Naive B cell (primary cell): ENCODE data around the gene ARHGEF10L. TPM values are rescaled to one million over a fixed set of nuclear protein-coding genes. Genes with fewer than 3 reads are reported as not detected.
A peak's percentile ranks its signal among the peaks of the same experiment; 100 is the strongest.
"Not testable (repeated sequence)": the region's sequence is repeated elsewhere in the genome, so short reads cannot be mapped to it uniquely, and the experiment has no call there.

ENCODE experiments used
- ATAC-seq, 2 donors: fragments of 150-1000 bp; cut with Tn5 transposase; 2 replicates each; pipeline ENCODE4 v1.10.0; 2021; ENCODE audit warnings: low read depth in 2 of 2, mild to moderate bottlenecking in 2 of 2, moderate library complexity in 2 of 2
- DNase-seq: peaks from one replicate; pipeline ENCODE4 v3.0.0; 2022
- H3K27ac Mint-ChIP-seq, 6 donors: one replicate each; pipeline ENCODE4 v1.8.0; 2020 to 2022; ENCODE audit warnings: mild to moderate bottlenecking in 6 of 6, mixed read lengths in 6 of 6, moderate library complexity in 5 of 6, inconsistent platforms in 2 of 6
- H3K27me3 Mint-ChIP-seq, 3 donors: one replicate each; pipeline ENCODE4 v1.8.0; 2021 to 2022; ENCODE audit warnings: mixed read lengths in 3 of 3, mild to moderate bottlenecking in 1 of 3
- H3K36me3 Mint-ChIP-seq, 2 donors: one replicate each; pipeline ENCODE4 v1.8.0; 2020 to 2022; ENCODE audit warnings: mixed read lengths in 2 of 2, inconsistent platforms in 1 of 2, mild to moderate bottlenecking in 1 of 2
- H3K4me1 Mint-ChIP-seq, 3 donors: one replicate each; pipeline ENCODE4 v1.8.0; 2020 to 2022; ENCODE audit warnings: mixed read lengths in 3 of 3, inconsistent platforms in 1 of 3, mild to moderate bottlenecking in 1 of 3, moderate library complexity in 1 of 3
- H3K4me3 Mint-ChIP-seq, 8 donors: one replicate each; pipeline ENCODE4 v1.8.0; 2020 to 2022; ENCODE audit warnings: mild to moderate bottlenecking in 8 of 8, mixed read lengths in 8 of 8, moderate library complexity in 8 of 8, inconsistent platforms in 2 of 8
- H3K9me3 Mint-ChIP-seq, 7 donors: one replicate each; pipeline ENCODE4 v1.8.0; 2020 to 2022; ENCODE audit warnings: mixed read lengths in 7 of 7, mild to moderate bottlenecking in 5 of 7, inconsistent platforms in 2 of 7, moderate library complexity in 1 of 7
- polyA plus RNA-seq, 6 donors: library from polyadenylated mRNA; unstranded; fragments of 300-500 nt; fragmentation: Illumina TruSeq; gene quantifications; one replicate each; pipeline ENCODE4 v1.2.3, GENCODE V29; 2021; ENCODE audit warnings: low read depth in 6 of 6

Gene ARHGEF10L
- polyA plus RNA-seq, 6 donors from 2014 or later = 0.13 to 0.29 (median 0.28) TPM; not detected in 3

DNA sequence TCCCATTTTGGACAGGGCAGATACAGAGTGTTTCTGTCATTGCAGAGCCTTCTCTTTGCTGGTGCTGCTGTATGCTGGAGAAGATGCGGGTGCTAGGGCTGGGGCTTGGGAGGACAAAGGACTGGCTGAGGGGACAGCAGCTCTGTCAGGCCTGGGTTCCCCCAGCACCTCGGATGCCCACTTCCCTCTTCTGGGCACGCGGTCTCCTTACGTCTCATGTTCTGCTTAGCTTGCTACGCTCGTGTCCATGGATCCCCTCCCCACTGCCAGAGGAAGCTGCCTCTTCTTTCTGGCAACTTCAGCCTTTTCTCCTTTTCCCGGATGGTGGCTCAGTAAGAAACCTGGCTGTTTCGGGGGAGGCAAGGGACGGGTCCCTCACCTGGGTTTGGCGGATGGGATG lies 75.7 kb downstream of the ARHGEF10L start:
- H3K9me3 Mint-ChIP-seq = no peaks in the 10 kb centered on the region
- DNase-seq (no peak), ATAC-seq (no peak)
- H3K4me3 Mint-ChIP-seq = no peak overlapping the region
- H3K27ac Mint-ChIP-seq = no peak overlapping the region
- no peaks in the 10 kb centered on the region for H3K36me3 Mint-ChIP-seq
- no peaks in the 10 kb centered on the region for H3K4me1 Mint-ChIP-seq
- H3K27me3 Mint-ChIP-seq = peaks cover 7 to 33% (median 26%) of the 10 kb centered on the region in 3 donors

DNA sequence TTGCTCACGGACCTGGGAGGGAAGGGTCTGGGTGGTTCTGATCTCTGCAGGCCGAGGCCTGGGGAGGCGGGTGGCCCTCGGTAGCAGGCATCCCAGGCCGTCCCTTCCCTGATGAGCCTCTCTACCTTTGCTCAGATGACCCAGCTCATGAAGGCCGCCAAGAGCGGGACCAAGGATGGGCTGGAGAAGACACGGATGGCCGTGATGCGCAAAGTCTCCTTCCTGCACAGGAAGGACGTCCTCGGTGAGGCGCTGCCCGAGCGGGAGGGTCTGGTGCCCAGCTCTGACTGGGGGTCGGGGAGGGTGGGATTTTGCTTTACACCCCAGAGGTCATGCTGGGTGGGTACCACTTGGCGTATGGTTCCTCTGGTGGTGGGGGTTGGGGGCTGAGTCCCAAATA lies 76.5 kb downstream of the ARHGEF10L start:
- DNase-seq (no peak), ATAC-seq (no peak)
- H3K9me3 Mint-ChIP-seq = no peaks in the 10 kb centered on the region
- H3K4me1 Mint-ChIP-seq = peaks cover 0 to 2% (median 0%) of the 10 kb centered on the region in 3 donors
- H3K4me3 Mint-ChIP-seq = no peak overlapping the region
- H3K27ac Mint-ChIP-seq = no peak overlapping the region
- H3K36me3 Mint-ChIP-seq = no peaks in the 10 kb centered on the region
- peaks cover 10 to 41% (median 32%) of the 10 kb centered on the region in 3 donors for H3K27me3 Mint-ChIP-seq

DNA sequence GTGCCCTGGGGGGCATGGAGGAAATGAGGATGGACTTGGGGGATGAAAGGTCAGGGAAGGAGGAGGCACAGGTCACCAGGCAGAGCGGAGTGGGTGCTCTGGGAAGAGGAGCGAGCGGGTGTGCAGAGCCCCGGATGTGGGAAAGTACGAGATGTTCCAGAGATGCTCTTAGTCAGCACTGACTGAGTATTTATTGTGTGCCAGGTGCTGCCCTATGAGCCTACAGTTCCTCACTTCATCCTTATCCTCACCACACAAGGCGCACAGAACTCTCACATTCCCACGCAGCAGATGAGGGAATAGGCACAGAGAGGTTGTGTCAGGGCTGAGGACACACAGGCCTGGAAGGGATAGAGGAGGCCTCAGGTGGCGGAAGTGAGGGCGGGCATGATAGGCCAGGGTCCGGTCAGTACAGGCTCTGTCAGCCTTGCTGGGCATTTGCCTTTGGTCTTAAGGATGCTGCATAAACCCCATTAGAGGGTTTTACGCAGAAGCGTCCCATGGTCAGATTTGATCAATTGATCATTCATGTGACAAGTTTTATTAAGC lies 77.3 kb downstream of the ARHGEF10L start:
- H3K4me1 Mint-ChIP-seq = peaks cover 0 to 2% (median 0%) of the 10 kb centered on the region in 3 donors
- no peaks in the 10 kb centered on the region for H3K9me3 Mint-ChIP-seq
- no peaks in the 10 kb centered on the region for H3K36me3 Mint-ChIP-seq
- no peak overlapping the region for H3K4me3 Mint-ChIP-seq
- H3K27me3 Mint-ChIP-seq = peaks cover 5 to 41% (median 32%) of the 10 kb centered on the region in 3 donors
- ATAC-seq = no peak
- DNase-seq = no peak
- no peak overlapping the region for H3K27ac Mint-ChIP-seq

DNA sequence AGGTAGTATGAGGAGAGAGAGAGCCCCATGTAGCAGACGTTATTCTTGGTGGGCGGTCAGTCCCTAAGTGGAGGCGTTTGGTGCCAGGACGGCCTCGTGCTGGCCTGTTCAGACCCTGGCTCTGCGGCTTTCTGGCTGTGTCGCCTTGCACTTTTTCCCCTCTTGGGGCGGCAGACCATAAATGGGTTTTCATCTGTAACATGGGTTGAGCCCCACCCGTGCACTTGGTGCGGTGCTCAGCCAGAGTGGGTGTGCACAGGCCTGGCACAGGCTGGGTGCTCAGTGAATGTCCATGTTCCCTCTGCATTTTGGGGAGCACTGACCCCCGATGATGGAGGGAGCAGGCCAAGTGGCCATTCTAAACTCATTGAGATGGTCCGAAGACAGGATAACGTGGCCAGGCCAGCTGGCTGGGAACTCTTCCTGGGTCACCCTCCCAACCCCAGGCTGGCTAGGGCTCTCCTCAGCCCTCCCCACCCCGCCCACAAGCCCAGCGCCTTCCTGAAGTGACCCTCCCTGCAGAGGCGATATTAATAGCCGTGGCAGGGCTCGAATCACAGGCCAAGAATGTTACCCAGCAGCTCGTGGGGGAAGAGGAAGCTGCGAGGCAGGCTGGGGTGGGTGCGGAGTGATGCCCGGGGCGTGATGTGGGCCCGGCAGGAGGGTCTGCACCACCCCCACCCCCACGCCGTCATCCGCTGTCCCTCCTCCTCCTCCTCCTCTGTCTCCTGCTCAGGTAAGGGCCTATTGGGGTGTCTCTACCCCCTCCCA lies 78.5 kb downstream of the ARHGEF10L start:
- H3K27me3 Mint-ChIP-seq = peaks cover 5 to 33% (median 32%) of the 10 kb centered on the region in 3 donors
- no peak for DNase-seq
- no peak overlapping the region for H3K4me3 Mint-ChIP-seq
- no peaks in the 10 kb centered on the region for H3K9me3 Mint-ChIP-seq
- H3K36me3 Mint-ChIP-seq = no peaks in the 10 kb centered on the region
- ATAC-seq = no peak
- peaks cover 0 to 2% (median 0%) of the 10 kb centered on the region in 3 donors for H3K4me1 Mint-ChIP-seq
- no peak overlapping the region for H3K27ac Mint-ChIP-seq

DNA sequence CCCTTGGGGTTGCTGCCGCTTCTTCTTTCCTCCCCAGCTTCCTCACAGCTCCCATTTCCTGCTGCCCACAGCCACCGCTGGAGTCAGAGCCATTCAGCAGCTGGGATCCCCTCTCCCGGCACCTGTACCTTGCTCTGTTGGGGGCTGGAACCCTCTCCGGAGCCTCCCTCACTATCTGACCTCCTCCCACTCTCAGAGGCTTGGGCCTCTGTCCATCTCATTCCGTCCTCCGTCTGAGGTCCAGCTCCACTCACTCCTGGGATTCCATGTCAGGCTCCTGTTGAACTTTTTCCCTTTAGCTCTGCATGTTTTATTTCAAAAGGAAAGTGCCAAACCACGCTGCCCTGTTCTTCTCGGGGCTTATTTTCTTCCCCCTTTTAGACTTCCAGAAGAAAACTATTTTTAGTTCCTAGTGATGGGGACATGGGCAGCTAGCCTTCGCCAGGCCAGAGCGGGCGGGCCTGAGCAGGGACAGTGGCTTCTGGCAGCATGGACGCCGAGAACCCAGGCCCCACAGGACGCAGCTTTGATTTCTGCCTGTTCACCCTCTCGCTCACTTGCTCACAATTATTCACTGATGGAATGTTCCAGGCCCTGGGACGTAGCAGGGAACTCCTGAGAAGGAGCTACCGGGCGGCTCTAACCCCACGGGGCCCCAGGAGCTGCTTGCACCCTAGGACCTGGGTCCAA lies 79.2 kb downstream of the ARHGEF10L start:
- no peaks in the 10 kb centered on the region for H3K9me3 Mint-ChIP-seq
- H3K4me3 Mint-ChIP-seq = no peak overlapping the region
- no peaks in the 10 kb centered on the region for H3K36me3 Mint-ChIP-seq
- H3K4me1 Mint-ChIP-seq = peaks cover 0 to 2% (median 0%) of the 10 kb centered on the region in 3 donors
- DNase-seq (no peak), ATAC-seq (no peak)
- H3K27ac Mint-ChIP-seq = no peak overlapping the region
- H3K27me3 Mint-ChIP-seq = peaks cover 5 to 32% (median 29%) of the 10 kb centered on the region in 3 donors

DNA sequence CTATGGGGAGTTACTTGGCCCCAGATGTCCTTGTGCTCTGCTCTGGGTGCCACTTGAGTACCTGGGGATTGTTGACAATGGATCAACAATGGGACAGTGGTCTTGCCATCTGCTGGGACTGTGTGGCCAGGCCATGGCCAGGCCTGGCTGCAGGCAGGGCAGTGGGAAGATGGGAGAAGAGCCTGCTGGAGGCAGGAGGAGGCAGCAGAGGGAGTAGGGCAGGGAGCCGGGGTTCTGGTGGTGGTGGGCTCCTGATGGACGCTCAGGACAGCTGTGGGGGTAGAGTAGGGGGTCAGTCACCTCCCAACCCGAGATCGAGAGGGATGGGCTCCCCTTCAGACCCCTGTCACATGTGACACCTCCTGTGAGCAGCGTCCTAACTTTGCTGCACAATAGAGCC lies 81.0 kb downstream of the ARHGEF10L start:
- Mint-ChIP-seq H3K9me3 (no peaks in the 10 kb centered on the region), H3K4me1 (peaks cover 0 to 2% (median 0%) of the 10 kb centered on the region in 3 donors), H3K27me3 (peaks cover 5 to 32% (median 29%) of the 10 kb centered on the region in 3 donors), H3K27ac (no peak overlapping the region), H3K36me3 (no peaks in the 10 kb centered on the region), H3K4me3 (no peak overlapping the region)
- DNase-seq = no peak
- ATAC-seq = no peak

DNA sequence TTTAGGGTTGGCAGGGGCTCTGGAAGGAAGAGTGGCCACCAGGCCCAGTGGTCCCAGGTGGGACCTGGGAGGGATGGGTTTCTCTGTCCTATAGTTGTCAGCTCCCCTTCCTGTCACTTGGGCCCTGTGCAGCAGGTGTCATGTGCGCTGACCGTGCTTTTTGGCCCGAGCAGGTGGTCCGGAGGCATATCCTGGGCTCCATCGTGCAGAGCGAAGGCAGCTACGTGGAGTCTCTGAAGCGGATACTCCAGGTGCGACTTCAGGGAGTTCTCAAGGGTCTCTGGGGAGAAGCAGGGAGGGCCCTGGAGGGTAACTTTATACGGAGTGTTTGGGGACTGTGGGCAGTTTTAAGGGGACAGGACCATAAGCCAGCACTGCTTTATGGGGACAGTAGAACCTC lies 82.2 kb downstream of the ARHGEF10L start:
- Mint-ChIP-seq H3K36me3 (no peaks in the 10 kb centered on the region), H3K4me3 (no peak overlapping the region), H3K27ac (no peak overlapping the region), H3K27me3 (peaks cover 5 to 26% (median 26%) of the 10 kb centered on the region in 3 donors), H3K4me1 (peaks cover 0 to 2% (median 0%) of the 10 kb centered on the region in 3 donors), H3K9me3 (no peaks in the 10 kb centered on the region)
- ATAC-seq (no peak), DNase-seq (no peak)

DNA sequence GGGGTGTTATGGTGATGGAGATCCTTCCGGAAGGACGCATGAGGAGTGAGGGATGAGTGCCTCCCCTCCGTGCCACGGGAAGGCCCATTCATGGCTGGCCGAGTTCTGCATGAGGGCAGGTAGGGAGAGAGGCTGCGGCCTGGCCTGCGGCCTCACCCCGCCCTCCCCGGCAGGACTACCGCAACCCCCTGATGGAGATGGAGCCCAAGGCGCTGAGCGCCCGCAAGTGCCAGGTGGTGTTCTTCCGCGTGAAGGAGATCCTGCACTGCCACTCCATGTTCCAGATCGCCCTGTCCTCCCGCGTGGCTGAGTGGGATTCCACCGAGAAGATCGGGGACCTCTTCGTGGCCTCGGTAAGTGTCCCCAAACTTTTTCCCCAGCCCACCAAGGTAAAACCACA lies 83.3 kb downstream of the ARHGEF10L start:
- H3K27me3 Mint-ChIP-seq = peaks cover 5 to 25% (median 24%) of the 10 kb centered on the region in 3 donors
- ATAC-seq (no peak), DNase-seq (no peak)
- H3K36me3 Mint-ChIP-seq = no peaks in the 10 kb centered on the region
- H3K27ac Mint-ChIP-seq = no peak overlapping the region
- no peak overlapping the region for H3K4me3 Mint-ChIP-seq
- no peaks in the 10 kb centered on the region for H3K9me3 Mint-ChIP-seq
- H3K4me1 Mint-ChIP-seq = peaks cover 0 to 2% (median 0%) of the 10 kb centered on the region in 3 donors

DNA sequence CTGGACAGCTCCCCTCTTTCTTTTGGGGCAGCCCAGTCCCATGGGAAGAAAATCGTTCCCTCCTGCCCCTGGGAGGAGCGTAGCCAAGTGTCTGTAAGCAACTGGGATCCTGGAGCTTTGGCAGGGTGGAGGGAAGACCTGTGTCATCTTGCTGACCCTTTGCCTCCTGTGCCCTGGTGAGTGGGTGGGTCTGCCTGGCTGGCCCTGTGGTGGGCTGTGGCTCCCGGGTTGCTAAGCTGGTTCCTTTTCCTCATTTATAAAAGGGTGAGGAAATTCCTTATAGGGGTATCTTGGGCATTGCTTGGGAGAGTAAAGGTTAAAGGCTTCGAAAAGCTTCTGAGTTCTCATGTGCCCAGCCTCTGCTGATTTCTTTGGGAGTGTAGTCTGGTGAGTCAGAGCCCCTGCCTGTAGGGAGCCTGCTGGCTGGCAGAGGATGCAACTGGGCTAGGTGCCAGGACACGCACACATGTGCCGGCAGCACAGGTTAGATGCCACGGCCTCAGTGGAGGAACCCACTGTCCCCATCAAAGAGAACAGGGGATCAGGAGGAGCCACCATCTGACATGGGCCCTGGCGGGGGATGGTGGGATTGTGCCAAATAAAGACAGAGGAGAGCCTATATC lies 85.2 kb downstream of the ARHGEF10L start:
- ATAC-seq (no peak), DNase-seq (no peak)
- Mint-ChIP-seq H3K4me1 (peaks cover 0 to 2% (median under 1%) of the 10 kb centered on the region in 3 donors), H3K27me3 (peaks cover 5 to 10% (median 10%) of the 10 kb centered on the region in 3 donors), H3K9me3 (no peaks in the 10 kb centered on the region), H3K4me3 (no peak overlapping the region), H3K36me3 (no peaks in the 10 kb centered on the region), H3K27ac (peak overlapping the region in 1 of 6 donors; percentile 16)

DNA sequence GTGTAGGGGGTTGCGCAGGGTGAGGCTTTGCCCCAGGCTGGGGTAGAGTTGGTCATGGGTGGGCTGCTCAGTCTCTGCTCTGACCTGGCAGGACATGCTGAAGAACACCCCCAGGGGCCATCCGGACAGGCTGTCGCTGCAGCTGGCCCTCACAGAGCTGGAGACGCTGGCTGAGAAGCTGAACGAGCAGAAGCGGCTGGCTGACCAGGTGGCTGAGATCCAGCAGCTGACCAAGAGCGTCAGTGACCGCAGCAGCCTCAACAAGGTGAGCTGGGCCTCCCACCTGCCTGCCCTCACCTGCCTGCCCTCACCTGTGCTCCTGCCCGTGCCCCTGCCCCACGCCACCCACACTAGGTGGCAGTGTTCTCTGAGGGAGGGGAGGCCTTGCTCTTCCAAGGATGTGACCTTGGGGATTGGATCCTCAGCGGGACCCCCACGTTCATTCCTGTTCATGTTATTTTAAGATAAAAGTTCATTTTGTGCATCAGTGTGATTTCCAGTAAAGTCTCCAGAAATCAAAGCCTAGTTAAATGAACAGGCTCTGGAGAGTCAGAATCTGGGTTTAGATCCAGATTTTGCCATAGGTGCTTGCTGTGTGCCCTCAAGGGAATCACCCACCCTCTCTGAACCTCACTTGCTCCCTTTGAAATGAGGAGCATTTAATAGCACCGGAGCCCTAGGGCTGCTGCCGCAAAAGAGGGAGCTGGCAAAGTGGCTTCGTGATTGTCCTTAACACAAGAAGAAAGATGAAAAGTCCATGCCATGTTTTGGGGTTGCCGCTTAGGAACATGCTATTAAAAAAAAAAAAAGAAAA lies 87.9 kb downstream of the ARHGEF10L start:
- ATAC-seq (no peak), DNase-seq (no peak)
- Mint-ChIP-seq H3K4me3 (peak overlapping the region in 1 of 8 donors; percentile 53), H3K27me3 (peaks cover 0 to 5% (median 0%) of the 10 kb centered on the region in 3 donors), H3K27ac (peak overlapping the region in 1 of 6 donors; percentile 70), H3K36me3 (no peaks in the 10 kb centered on the region), H3K9me3 (no peaks in the 10 kb centered on the region), H3K4me1 (peaks cover 0 to 11% (median 4%) of the 10 kb centered on the region in 3 donors)

DNA sequence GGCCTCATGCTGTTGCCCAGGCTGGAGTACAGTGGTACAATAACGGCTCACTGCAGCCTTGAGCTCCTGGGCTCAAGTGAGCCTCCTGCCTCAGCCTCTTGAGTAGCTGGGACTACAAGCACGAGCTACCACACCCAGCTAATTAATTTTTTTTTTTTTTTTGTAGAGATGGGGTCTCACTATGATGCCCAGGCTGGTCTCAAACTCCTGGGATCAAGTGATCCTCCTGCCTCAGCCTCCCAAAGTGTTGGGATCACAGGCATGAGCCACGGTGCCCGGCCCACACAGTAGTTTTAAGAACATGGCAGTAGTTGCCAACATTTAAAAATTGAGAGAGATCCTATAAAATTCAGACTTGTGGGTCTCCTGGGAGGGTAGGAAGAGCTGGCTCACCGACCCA lies 89.5 kb downstream of the ARHGEF10L start:
- H3K4me1 Mint-ChIP-seq = peaks cover 0 to 11% (median 4%) of the 10 kb centered on the region in 3 donors
- H3K27ac Mint-ChIP-seq, DNase-seq, H3K27me3 Mint-ChIP-seq, H3K9me3 Mint-ChIP-seq, H3K36me3 Mint-ChIP-seq, H3K4me3 Mint-ChIP-seq, ATAC-seq: not testable (repeated sequence)

DNA sequence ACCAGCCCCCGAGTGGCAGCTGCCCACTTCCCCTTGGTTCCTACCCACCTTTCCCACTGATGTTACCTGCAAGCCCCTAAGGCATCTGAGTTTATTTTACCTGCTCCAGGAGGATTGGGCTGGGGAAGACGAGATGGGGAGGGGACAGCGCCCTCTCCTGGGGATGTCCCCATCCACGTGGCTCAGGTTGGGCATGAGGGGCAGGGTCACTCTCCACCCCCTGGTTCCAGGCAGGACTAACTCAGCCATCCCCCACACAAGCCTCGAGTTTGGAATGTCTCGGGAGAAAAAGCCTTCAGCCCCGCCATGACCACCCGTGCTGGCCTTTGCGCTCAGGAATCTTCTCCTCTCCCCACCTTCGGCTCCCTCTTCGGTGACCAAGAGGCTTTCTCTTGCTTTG lies 90.0 kb downstream of the ARHGEF10L start:
- peaks cover 0 to 5% (median 0%) of the 10 kb centered on the region in 3 donors for H3K27me3 Mint-ChIP-seq
- H3K9me3 Mint-ChIP-seq = no peaks in the 10 kb centered on the region
- ATAC-seq (no peak), DNase-seq (no peak)
- no peak overlapping the region for H3K27ac Mint-ChIP-seq
- H3K36me3 Mint-ChIP-seq = no peaks in the 10 kb centered on the region
- no peak overlapping the region for H3K4me3 Mint-ChIP-seq
- H3K4me1 Mint-ChIP-seq = peaks cover 0 to 11% (median 4%) of the 10 kb centered on the region in 3 donors
